H9 (cell line): ENCODE data around the gene RERG. TPM values are rescaled to one million over a fixed set of nuclear protein-coding genes. Genes with fewer than 3 reads are reported as not detected.

Source experiments
- DNase-seq: peaks from one replicate; pipeline ENCODE4 v3.0.0-alpha.2; 2017
- H2AFZ ChIP-seq: one replicate; pipeline ENCODE4 v1.6.1; 2013; ENCODE audit warnings: mild to moderate bottlenecking, low read length, control low read depth, moderate library complexity
- H2AK5ac ChIP-seq: 2 replicates; pipeline ENCODE4 v1.6.1; 2013; ENCODE audit warnings: low read length, control low read depth, mixed read lengths; ENCODE audit not compliant: insufficient read length
- H2BK120ac ChIP-seq: one replicate; pipeline ENCODE4 v1.6.1; 2013; ENCODE audit warnings: low read depth, mild to moderate bottlenecking, low read length, control low read depth, inconsistent platforms; ENCODE audit not compliant: poor library complexity, severe bottlenecking
- H2BK12ac ChIP-seq: 2 replicates; pipeline ENCODE4 v1.6.1; 2013; ENCODE audit warnings: low read length, control low read depth, mixed read lengths, low read depth; ENCODE audit not compliant: insufficient read length
- H2BK15ac ChIP-seq: 2 replicates; pipeline ENCODE4 v1.6.1; 2013; ENCODE audit warnings: low read depth, low read length, control low read depth
- H2BK20ac ChIP-seq: one replicate; pipeline ENCODE4 v1.6.1; 2013; ENCODE audit warnings: low read depth, mild to moderate bottlenecking, low read length, control low read depth, inconsistent platforms; ENCODE audit not compliant: poor library complexity, severe bottlenecking
- H2BK5ac ChIP-seq: 2 replicates; pipeline ENCODE4 v1.6.1; 2013; ENCODE audit warnings: low read length, control low read depth, mixed read lengths; ENCODE audit not compliant: insufficient read length
- H3K14ac ChIP-seq: 2 replicates; pipeline ENCODE4 v1.6.1; 2013; ENCODE audit warnings: low read length, control low read depth; ENCODE audit not compliant: insufficient read depth
- H3K18ac ChIP-seq: 2 replicates; pipeline ENCODE4 v1.6.1; 2013; ENCODE audit warnings: low read depth, mild to moderate bottlenecking, mixed read lengths, low read length, control low read depth; ENCODE audit not compliant: insufficient read length
- H3K23ac ChIP-seq: 2 replicates; pipeline ENCODE4 v1.6.1; 2013; ENCODE audit warnings: low read length, control low read depth, mixed read lengths, low read depth; ENCODE audit not compliant: insufficient read length
- H3K23me2 ChIP-seq: 2 replicates; pipeline ENCODE4 v1.6.1; 2013; ENCODE audit warnings: low read depth, mild to moderate bottlenecking, mixed read lengths, low read length, control low read depth; ENCODE audit not compliant: insufficient read length, poor library complexity, severe bottlenecking
- H3K27ac ChIP-seq: 2 replicates; pipeline ENCODE4 v1.5.1; 2013; ENCODE audit warnings: low read length, control low read depth, mixed read lengths, low read depth; ENCODE audit not compliant: insufficient read length
- H3K27me3 ChIP-seq: 2 replicates; pipeline ENCODE4 v1.6.1; 2013; ENCODE audit warnings: low read length, control low read depth, inconsistent platforms; ENCODE audit not compliant: insufficient read depth
- H3K4ac ChIP-seq: 2 replicates; pipeline ENCODE4 v1.6.1; 2013; ENCODE audit warnings: low read depth, mild to moderate bottlenecking, control low read depth, inconsistent platforms, low read length, moderate library complexity
- H3K4me1 ChIP-seq: 2 replicates; pipeline ENCODE4 v1.6.1; 2013; ENCODE audit warnings: low read length, control low read depth, inconsistent platforms; ENCODE audit not compliant: insufficient read depth
- H3K4me2 ChIP-seq: 2 replicates; pipeline ENCODE4 v1.6.1; 2013; ENCODE audit warnings: low read length, control low read depth, mixed read lengths; ENCODE audit not compliant: insufficient read length, insufficient read depth
- H3K56ac ChIP-seq: 2 replicates; pipeline ENCODE4 v1.6.1; 2013; ENCODE audit warnings: low read depth, mild to moderate bottlenecking, mixed read lengths, low read length, control low read depth; ENCODE audit not compliant: insufficient read length
- H3K79me1 ChIP-seq: 2 replicates; pipeline ENCODE4 v1.6.1; 2013; ENCODE audit warnings: low read depth, mild to moderate bottlenecking, moderate library complexity, low read length, control low read depth, inconsistent platforms; ENCODE audit not compliant: insufficient read depth, poor library complexity, severe bottlenecking
- H3K79me2 ChIP-seq: 2 replicates; pipeline ENCODE4 v1.6.1; 2013; ENCODE audit warnings: low read length, control low read depth, inconsistent platforms; ENCODE audit not compliant: insufficient read depth
- H3K9ac ChIP-seq: 2 replicates; pipeline ENCODE4 v1.6.1; 2013; ENCODE audit warnings: low read length, control low read depth, mixed read lengths; ENCODE audit not compliant: insufficient read length; ENCODE audit errors: extremely low read depth
- H3K9me3 ChIP-seq: one replicate; pipeline ENCODE4 v1.6.1; 2013; ENCODE audit warnings: low read depth, low read length, inconsistent platforms; ENCODE audit not compliant: control insufficient read depth
- H3T11ph ChIP-seq: one replicate; pipeline ENCODE4 v1.6.1; 2013; ENCODE audit warnings: mild to moderate bottlenecking, low read length, control low read depth, inconsistent platforms
- H4K20me1 ChIP-seq: one replicate; pipeline ENCODE4 v1.6.1; 2013; ENCODE audit not compliant: control insufficient read depth, insufficient read length, insufficient read depth
- H4K5ac ChIP-seq: 2 replicates; pipeline ENCODE4 v1.6.1; 2013; ENCODE audit warnings: low read depth, mild to moderate bottlenecking, mixed read lengths, low read length, control low read depth; ENCODE audit not compliant: insufficient read length
- H4K8ac ChIP-seq: replicated peaks from 2 replicates; pipeline ENCODE4 v1.6.1; 2013; ENCODE audit warnings: low read length, control low read depth, mixed read lengths, low read depth; ENCODE audit not compliant: insufficient read length
- H4K91ac ChIP-seq: 2 replicates; pipeline ENCODE4 v1.6.1; 2013; ENCODE audit warnings: low read depth, mild to moderate bottlenecking, moderate library complexity, mixed read lengths, low read length, control low read depth; ENCODE audit not compliant: insufficient read length
- H3K27ac Mint-ChIP-seq, 3 experiments: 2 replicates in 2 of 3; 3 replicates in 1 of 3; pipeline ENCODE4 v1.8.0; 2020 to 2021; ENCODE audit warnings: mixed read lengths in 3 of 3, mild to moderate bottlenecking in 1 of 3, moderate library complexity in 1 of 3
- H3K27me3 Mint-ChIP-seq: 2 replicates; pipeline ENCODE4 v1.8.0; 2021; ENCODE audit warnings: low read depth, mild to moderate bottlenecking, moderate library complexity, mixed read lengths
- H3K36me3 Mint-ChIP-seq, 3 experiments: 2 replicates in 2 of 3; 3 replicates in 1 of 3; pipeline ENCODE4 v1.8.0; 2020 to 2021; ENCODE audit warnings: low read depth in 3 of 3, mixed read lengths in 3 of 3; ENCODE audit not compliant: insufficient read depth in 1 of 3
- H3K4me1 Mint-ChIP-seq, 2 experiments: 2 replicates each; pipeline ENCODE4 v1.8.0; 2020; ENCODE audit warnings: mixed read lengths in 2 of 2
- H3K4me3 Mint-ChIP-seq, 2 experiments: 2 replicates in 1 of 2; 3 replicates in 1 of 2; pipeline ENCODE4 v1.8.0; 2020 to 2021; ENCODE audit warnings: mild to moderate bottlenecking in 2 of 2, mixed read lengths in 2 of 2, moderate library complexity in 1 of 2
- H3K9me3 Mint-ChIP-seq, 2 experiments: 2 replicates in 1 of 2; 3 replicates in 1 of 2; pipeline ENCODE4 v1.8.0; 2020; ENCODE audit warnings: mild to moderate bottlenecking in 2 of 2, mixed read lengths in 2 of 2, moderate library complexity in 1 of 2
- WGBS: extraction: QIAGEN DNeasy Blood & Tissue Kit; methylation state at CpG from one replicate; pipeline ENCODE4 v1.1.7; 2013; ENCODE audit warnings: missing lambda C conversion rate, low lambda C conversion rate, mixed read lengths; ENCODE audit not compliant: insufficient read length; ENCODE audit errors: extremely low coverage; 5-methylcytosine and 5-hydroxymethylcytosine counted together
- total RNA-seq: library from RNA; stranded (reverse); gene quantifications from 2 replicates; pipeline ENCODE4 v1.2.1, GENCODE V29; 2021
- TF ChIP-seq, protein P1 (sequence below): fragments of 200-600 bp; sonication (generic); conservative IDR thresholded peaks from 3 replicates; pipeline ENCODE4 v1.8.0; 2021; ENCODE audit warnings: antibody characterized with exemption, mild to moderate bottlenecking

RERG gene
- total RNA-seq, 1 experiment from 2014 or later = not detected

- Histone ChIP-seq H3K14ac (no peak overlapping the region), H4K20me1 (no peaks in the 10 kb centered on the region), H2BK120ac (no peak overlapping the region), H3K56ac (no peak overlapping the region), H3K4me2 (no peak overlapping the region), H3K27me3 (no peaks in the 10 kb centered on the region), H3K23me2 (no peaks in the 10 kb centered on the region), H2AK5ac (no peak overlapping the region), H3K4me1 (no peaks in the 10 kb centered on the region), H2AFZ (no peak overlapping the region), H4K91ac (no peak overlapping the region), H3K18ac (no peak overlapping the region), H3K27ac (no peak overlapping the region), H3K79me1 (no peaks in the 10 kb centered on the region), H4K5ac (no peak overlapping the region), H2BK15ac (no peak overlapping the region), H3K79me2 (no peaks in the 10 kb centered on the region), H3K9ac (no peak overlapping the region), H3K4ac (no peak overlapping the region), H3K9me3 (no peaks in the 10 kb centered on the region), H2BK20ac (no peak overlapping the region), H4K8ac (no peak overlapping the region), H3T11ph (no peak overlapping the region), H2BK12ac (no peak overlapping the region), H3K23ac (no peak overlapping the region), H2BK5ac (no peak overlapping the region)
- WGBS = no CpG with 5 or more reads among the region's 4 CpGs
- no peak overlapping the region for H3K4me3 Mint-ChIP-seq
- H3K36me3 Mint-ChIP-seq = no peaks in the 10 kb centered on the region
- H3K9me3 Mint-ChIP-seq = no peaks in the 10 kb centered on the region
- no peak overlapping the region for H3K27ac Mint-ChIP-seq
- no peaks in the 10 kb centered on the region; the same call in 1 of the 2 replicates for H3K27me3 Mint-ChIP-seq
- H3K4me1 Mint-ChIP-seq = no peaks in the 10 kb centered on the region
- no peak for DNase-seq
- TF ChIP-seq, protein P1, sequence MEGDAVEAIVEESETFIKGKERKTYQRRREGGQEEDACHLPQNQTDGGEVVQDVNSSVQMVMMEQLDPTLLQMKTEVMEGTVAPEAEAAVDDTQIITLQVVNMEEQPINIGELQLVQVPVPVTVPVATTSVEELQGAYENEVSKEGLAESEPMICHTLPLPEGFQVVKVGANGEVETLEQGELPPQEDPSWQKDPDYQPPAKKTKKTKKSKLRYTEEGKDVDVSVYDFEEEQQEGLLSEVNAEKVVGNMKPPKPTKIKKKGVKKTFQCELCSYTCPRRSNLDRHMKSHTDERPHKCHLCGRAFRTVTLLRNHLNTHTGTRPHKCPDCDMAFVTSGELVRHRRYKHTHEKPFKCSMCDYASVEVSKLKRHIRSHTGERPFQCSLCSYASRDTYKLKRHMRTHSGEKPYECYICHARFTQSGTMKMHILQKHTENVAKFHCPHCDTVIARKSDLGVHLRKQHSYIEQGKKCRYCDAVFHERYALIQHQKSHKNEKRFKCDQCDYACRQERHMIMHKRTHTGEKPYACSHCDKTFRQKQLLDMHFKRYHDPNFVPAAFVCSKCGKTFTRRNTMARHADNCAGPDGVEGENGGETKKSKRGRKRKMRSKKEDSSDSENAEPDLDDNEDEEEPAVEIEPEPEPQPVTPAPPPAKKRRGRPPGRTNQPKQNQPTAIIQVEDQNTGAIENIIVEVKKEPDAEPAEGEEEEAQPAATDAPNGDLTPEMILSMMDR = no peak
Measured at GRCh38 chr12:15270591-15270990, 49.4 kb upstream of the RERG start.
